ENCODE data around the gene TYMP.

Gene TYMP

DNA sequence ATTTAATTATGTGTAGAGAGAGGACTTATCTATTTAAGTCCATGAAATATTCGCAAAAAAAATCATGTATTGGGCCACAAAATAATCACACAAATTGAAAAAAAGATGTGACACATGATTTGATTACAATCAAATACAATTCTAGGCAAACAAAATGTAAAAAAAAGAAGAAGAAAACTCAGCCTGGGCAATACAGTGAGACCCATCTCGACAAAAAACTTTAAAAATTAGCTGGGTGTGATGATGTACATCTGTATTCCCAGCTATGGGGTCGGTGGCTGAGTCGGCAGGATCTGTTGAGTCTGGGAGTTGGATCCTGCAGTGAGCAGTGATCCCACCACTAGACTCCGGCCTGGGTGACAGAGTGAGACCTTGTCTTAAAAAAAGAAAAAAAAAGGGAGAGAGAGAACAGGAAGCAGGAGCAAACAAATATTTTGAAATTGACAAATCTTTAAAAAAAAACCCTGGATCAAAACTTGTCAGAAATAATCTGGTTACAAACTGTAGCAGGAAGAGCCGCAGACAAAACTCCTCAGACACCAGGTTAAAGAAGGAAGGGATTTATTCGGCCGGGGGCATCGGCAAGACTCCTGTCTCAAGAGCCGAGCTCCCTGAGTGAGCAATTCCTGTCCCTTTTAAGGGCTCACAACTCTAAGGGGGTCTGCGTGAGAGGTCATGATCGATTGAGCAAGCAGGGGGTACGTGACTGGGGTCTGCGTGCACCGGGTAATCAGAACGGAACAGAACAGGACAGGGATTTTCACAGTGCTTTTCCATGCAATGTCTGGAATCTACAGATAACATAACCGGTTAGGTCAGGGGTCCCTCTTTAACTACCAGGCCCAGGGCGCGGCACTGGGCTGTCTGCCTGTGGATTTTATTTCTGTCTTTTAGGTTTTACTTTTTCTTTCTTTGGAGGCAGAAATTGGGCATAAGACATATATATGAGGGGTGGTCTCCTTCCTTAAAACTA is 3.3 kb upstream of the TYMP start:
- ChIA-PET POLR2A (interaction anchor here (1.5 kb wide), 1 partner anchor 8 kb away, joined by 4 read pairs; no protein-coding TSS in a partner anchor), CTCF (interaction anchor here (0.6 to 3.5 kb wide), 4 partner anchors 7 to 88 kb away, joined by 3 to 33 read pairs (median 6); partner anchors contain the start of genes KLHDC7B and SCO2)
- TF ChIP-seq, protein P1, sequence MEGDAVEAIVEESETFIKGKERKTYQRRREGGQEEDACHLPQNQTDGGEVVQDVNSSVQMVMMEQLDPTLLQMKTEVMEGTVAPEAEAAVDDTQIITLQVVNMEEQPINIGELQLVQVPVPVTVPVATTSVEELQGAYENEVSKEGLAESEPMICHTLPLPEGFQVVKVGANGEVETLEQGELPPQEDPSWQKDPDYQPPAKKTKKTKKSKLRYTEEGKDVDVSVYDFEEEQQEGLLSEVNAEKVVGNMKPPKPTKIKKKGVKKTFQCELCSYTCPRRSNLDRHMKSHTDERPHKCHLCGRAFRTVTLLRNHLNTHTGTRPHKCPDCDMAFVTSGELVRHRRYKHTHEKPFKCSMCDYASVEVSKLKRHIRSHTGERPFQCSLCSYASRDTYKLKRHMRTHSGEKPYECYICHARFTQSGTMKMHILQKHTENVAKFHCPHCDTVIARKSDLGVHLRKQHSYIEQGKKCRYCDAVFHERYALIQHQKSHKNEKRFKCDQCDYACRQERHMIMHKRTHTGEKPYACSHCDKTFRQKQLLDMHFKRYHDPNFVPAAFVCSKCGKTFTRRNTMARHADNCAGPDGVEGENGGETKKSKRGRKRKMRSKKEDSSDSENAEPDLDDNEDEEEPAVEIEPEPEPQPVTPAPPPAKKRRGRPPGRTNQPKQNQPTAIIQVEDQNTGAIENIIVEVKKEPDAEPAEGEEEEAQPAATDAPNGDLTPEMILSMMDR (IDR thresholded peaks at IDR 0.05; ENCODE audit: control extremely low read depth, extremely low read depth, low read depth, missing control alignments): no peak
- DNase-seq (ENCODE audit: extremely low spot score): no peak

DNA sequence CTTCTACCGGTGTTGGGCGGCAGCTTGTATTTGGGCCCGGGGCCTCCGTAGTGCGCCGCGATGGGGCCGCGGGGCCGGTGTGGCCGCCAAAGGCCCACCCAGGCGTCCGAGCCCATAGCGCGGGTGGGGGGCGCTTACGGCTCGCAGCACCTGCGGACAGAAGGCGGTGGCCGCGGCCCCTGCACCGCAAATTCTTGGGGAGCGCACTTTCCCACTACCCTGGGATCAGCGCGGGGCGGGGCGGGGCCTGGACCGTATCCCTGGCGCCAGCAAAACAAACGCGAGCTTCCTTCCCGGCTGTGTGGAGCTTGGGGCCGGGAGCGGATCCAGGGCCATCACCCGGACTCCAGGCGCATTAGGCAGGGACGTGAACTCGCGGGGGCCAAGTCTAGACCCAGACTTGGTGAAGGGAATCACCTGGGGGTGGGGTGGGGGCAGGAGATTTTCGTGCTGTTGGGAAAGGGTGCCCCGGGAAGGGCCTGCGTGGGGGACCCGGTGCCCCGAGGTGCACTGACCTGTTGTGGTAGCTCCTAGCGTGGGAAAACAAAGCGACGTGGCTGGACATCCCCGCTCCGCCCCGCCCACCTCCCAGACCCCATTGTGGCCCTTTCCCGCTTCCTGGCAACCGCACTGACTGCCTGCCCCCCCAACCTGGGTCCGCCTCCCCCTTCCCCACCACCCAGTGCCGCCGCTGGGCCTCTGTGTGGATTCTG is 2.3 kb upstream of the TYMP start:
- ChIA-PET CTCF (interaction anchor here (0.6 to 1.0 kb wide), 2 partner anchors 8 to 14 kb away, joined by 3 to 4 read pairs; partner anchors contain the start of gene KLHDC7B), POLR2A (interaction anchor here (1.2 to 1.5 kb wide), 2 partner anchors 9 to 24 kb away, joined by 3 to 4 read pairs; partner anchors contain the start of genes LMF2 and NCAPH2)
- no peak for DNase-seq (ENCODE audit: extremely low spot score)
- TF ChIP-seq, protein P1 (IDR thresholded peaks at IDR 0.05; ENCODE audit: control extremely low read depth, extremely low read depth, low read depth, missing control alignments): no peak

DNA sequence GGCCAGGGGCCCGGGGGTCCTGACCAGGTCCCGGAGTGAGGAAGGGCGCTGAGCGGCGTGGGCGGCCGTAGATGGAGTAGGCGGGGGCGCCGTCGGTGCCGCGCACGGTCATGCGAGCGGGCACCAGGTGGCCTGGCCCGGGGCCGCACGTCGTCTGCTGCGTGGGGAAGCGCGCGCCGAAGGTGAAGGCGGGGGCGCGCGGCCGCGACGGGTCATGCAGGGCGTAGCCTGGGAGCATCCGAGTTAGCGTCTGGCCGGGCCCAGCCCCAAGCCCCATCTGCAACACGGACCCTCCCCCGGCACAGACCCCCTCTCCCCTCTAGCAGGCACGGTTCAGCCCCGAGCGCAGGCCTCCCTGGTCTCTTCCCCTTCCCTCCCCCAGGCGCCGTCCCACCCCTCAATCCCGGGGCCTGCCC is 1.7 kb upstream of the TYMP start:
- POLR2A ChIA-PET: interaction anchor here (1.2 to 1.5 kb wide), 2 partner anchors 9 to 24 kb away, joined by 3 to 4 read pairs; partner anchors contain the start of genes LMF2 and NCAPH2

DNA sequence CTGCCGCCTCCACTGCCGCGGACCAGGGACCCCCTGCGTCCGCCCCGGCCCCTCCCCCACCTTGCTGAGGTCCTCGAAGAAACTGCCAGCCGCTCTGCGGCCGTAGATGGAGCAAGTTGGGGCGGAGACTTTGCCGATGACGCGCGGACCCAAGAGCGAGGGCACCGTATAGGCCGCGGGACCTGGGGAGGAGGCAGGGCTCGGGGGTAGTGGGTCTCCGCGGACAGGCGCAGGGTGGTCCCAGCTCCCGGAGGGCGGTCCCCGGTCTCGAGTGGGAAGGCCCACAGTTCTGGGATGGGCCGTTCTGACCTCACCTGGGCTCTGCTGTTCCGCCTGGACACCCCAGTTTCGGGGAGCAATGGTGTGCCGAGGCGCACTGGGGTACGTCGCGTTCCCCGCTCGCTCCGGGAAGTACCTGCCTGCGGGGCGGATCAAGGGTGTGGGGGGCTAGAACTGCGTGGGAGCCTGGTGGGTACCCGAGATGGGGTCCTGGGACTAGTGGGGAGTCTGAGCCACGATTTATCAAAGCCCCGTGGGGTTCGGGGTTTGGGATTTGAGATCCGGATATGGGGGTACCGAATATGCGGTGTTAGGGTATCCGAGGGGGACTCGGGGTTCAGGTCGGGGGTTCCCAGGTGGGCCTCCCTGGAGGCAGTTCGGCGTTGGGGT is 1.2 kb upstream of the TYMP start:
- TF ChIP-seq, protein P1 (IDR thresholded peaks at IDR 0.05; ENCODE audit: control extremely low read depth, extremely low read depth, low read depth, missing control alignments): no peak
- POLR2A ChIA-PET: interaction anchor here (0.5 to 1.5 kb wide), 3 partner anchors 10 to 31 kb away, joined by 3 to 4 read pairs (median 3); partner anchors contain the start of genes LMF2 and NCAPH2
- DNase-seq (ENCODE audit: extremely low spot score): peak; percentile 77
- CTCF ChIA-PET: no interaction called here

More for the DNA sequence above, 1.7 kb upstream of the TYMP start:
- CTCF ChIA-PET: interaction anchor here (1.0 kb wide), 1 partner anchor 9 kb away, joined by 3 read pairs; no protein-coding TSS in a partner anchor
- DNase-seq (ENCODE audit: extremely low spot score): peak; percentile 73
- TF ChIP-seq, protein P1 (IDR thresholded peaks at IDR 0.05; ENCODE audit: control extremely low read depth, extremely low read depth, low read depth, missing control alignments): no peak

DNA sequence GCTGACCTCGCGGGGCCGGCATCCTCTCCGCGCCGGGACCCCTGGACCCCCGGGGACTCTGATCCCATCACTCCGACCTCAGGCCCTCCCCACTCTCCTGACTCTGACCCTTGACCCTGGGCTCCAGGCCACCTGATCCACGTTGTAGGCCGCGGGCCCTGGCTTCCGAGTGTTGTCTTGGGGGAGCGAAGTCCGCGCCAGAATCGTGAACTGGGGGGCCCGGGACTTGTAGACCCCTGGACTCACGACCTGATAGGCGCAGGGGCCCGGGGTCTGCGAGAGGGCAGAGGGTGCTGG is 716 bp upstream of the TYMP start:
- TF ChIP-seq, protein P1 (IDR thresholded peaks at IDR 0.05; ENCODE audit: control extremely low read depth, extremely low read depth, low read depth, missing control alignments): no peak
- no peak for DNase-seq (ENCODE audit: extremely low spot score)
- ChIA-PET POLR2A (interaction anchor here (0.5 kb wide), 1 partner anchor 30 kb away, joined by 3 read pairs; no protein-coding TSS in a partner anchor), CTCF (no interaction called here)

All from GM10248 (cell line).